ENCODE results near the gene POMT1. TPM values are rescaled to one million over a fixed set of nuclear protein-coding genes. Genes with fewer than 3 reads are reported as not detected.

POMT1 gene
- total and polyA plus RNA-seq, 2 of the 8 experiments (the other 6 are each of a cell fraction or from before 2014, with no cell fraction given): 22.3 to 33.2 TPM

GRCh38 chr9:131491001-131491710 is 11.6 kb upstream of the POMT1 start (continued):
- TF ChIP-seq KDM4A (IDR thresholded peaks at IDR 0.05; ENCODE audit: low read depth, low read length, severe bottlenecking): no peak
- TF ChIP-seq TAF7 (optimal IDR thresholded peaks at IDR 0.05; ENCODE audit: borderline replicate concordance, low read depth, low read length): no peak
- TF ChIP-seq MAFK (IDR thresholded peaks at IDR 0.05; ENCODE audit: low read depth, low read length): no peak
- TF ChIP-seq SRF (IDR thresholded peaks at IDR 0.05; ENCODE audit: low read depth, low read length): no peak
- TF ChIP-seq USF2 (IDR thresholded peaks at IDR 0.05; ENCODE audit: low read length): no peak
